Nephron (organoid): ENCODE data around the gene MAD1L1.
"Not testable (repeated sequence)": the region's sequence is repeated elsewhere in the genome, so short reads cannot be mapped to it uniquely, and the experiment has no call there.

Experiments
- H3K27ac Mint-ChIP-seq, 3 experiments: 2 replicates each; pipeline ENCODE4 v1.8.0; 2020; ENCODE audit warnings: mixed read lengths in 3 of 3, mild to moderate bottlenecking in 2 of 3, moderate library complexity in 1 of 3
- H3K27me3 Mint-ChIP-seq: 2 replicates; pipeline ENCODE4 v1.8.0; 2021; ENCODE audit warnings: low read depth, mild to moderate bottlenecking, moderate library complexity, mixed read lengths
- H3K36me3 Mint-ChIP-seq: 2 replicates; pipeline ENCODE4 v1.8.0; 2020; ENCODE audit warnings: low read depth, mixed read lengths
- H3K4me1 Mint-ChIP-seq: 2 replicates; pipeline ENCODE4 v1.8.0; 2020; ENCODE audit warnings: mixed read lengths
- H3K4me3 Mint-ChIP-seq, 3 experiments: 2 replicates each; pipeline ENCODE4 v1.8.0; 2020; ENCODE audit warnings: mild to moderate bottlenecking in 3 of 3, mixed read lengths in 3 of 3, moderate library complexity in 2 of 3
- H3K9me3 Mint-ChIP-seq: 2 replicates; pipeline ENCODE4 v1.8.0; 2020; ENCODE audit warnings: mixed read lengths
- TF ChIP-seq, protein P1 (sequence below), 3 experiments: fragments of 200-600 bp; sonication (generic); IDR thresholded peaks; one replicate each; pipeline ENCODE4 v1.5.0; 2021; ENCODE audit warnings: antibody characterized with exemption in 3 of 3; ENCODE audit not compliant: unreplicated experiment in 3 of 3

The MAD1L1 gene

DNA sequence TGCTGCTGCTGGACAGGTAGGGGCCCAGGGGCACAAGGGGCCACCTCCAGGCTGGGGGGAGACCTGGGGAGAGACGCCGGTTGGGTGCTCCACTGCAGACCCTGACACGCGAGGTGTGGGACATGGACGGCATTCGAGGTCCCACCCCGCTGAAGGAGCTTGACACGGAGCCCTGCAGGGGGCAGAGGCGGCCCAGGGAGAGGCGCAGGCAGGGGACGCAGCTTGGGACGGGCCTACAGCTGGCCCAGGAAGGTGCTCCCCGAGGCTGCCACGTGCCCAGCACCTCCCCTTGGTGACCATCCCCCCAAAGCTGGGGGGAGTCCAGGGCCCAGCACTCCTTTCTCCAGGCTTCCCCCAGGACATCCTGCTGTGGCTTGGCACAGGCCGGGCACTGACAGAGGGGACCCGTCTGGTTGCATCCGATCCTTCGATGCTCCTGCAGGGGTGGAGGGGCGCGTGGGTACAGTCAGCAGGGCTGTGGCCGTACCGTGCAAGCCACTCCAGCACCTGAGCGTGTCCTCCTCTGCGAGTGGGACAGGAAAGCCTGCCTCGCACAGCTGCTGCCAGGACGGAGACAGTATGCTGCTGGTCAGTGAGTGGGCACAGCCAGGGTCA, 388.3 kb downstream of the MAD1L1 start:
- Mint-ChIP-seq H3K27me3 (peaks cover 18% of the 10 kb centered on the region), H3K4me3 (no peak overlapping the region), H3K27ac (no peak overlapping the region), H3K36me3 (no peaks in the 10 kb centered on the region), H3K9me3 (no peaks in the 10 kb centered on the region), H3K4me1 (peaks cover 22% of the 10 kb centered on the region)
- TF ChIP-seq, protein P1, sequence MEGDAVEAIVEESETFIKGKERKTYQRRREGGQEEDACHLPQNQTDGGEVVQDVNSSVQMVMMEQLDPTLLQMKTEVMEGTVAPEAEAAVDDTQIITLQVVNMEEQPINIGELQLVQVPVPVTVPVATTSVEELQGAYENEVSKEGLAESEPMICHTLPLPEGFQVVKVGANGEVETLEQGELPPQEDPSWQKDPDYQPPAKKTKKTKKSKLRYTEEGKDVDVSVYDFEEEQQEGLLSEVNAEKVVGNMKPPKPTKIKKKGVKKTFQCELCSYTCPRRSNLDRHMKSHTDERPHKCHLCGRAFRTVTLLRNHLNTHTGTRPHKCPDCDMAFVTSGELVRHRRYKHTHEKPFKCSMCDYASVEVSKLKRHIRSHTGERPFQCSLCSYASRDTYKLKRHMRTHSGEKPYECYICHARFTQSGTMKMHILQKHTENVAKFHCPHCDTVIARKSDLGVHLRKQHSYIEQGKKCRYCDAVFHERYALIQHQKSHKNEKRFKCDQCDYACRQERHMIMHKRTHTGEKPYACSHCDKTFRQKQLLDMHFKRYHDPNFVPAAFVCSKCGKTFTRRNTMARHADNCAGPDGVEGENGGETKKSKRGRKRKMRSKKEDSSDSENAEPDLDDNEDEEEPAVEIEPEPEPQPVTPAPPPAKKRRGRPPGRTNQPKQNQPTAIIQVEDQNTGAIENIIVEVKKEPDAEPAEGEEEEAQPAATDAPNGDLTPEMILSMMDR (IDR thresholded peaks at IDR 0.05; ENCODE audit: unreplicated experiment in 3 of 3) = no peak

DNA sequence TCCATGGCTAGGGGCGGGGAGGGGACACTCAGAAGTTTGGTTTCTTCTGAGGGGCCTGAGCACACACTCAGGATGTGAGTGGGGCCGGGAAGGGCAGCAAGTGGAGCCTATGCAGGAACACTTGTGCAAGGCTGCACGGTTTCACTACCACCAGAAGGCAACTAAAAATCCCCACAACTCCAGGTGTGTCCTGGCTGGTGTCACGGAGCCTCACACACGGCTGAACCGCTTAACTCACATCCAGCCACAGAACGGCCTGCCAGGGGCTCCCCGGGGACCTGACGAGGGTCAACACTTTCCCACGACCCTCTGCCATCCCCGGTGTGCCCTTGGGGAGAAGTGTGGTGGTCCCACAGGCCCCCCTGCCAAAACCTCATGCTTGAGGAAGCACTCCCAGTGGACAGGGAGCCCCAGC, 388.8 kb downstream of the MAD1L1 start:
- H3K27me3 Mint-ChIP-seq = peaks cover 17% of the 10 kb centered on the region
- no peak overlapping the region for H3K4me3 Mint-ChIP-seq
- TF ChIP-seq, protein P1 (IDR thresholded peaks at IDR 0.05; ENCODE audit: unreplicated experiment in 3 of 3) = no peak

DNA sequence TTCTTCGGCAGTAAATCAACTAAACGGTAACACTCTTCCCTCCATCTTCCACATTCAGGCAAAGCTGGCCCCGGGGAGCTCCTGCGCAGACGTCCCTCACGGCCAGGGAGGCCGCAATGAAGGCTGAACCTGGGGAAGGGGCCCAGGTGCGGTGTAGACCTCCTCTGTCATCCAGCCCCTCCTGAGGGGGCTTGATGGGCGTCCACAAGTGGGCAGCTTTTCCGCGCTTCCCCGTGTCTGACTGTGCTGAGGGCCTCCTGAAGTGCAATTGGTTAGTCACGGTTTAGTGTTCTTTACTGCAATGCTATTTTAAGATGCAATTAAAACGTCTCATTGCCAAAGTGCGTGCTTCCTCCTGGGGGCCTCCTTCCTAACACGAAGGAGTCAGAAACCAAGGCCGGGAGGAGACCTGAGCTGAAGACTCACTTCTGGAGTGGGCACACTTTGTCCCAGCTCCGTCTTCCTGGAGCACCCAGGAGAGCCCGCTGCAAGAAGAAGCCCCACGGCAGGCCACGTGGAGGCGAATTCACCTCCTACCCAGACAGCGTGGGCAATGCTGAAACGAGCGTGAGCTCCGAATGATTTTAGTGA, 389.4 kb downstream of the MAD1L1 start:
- H3K4me1 Mint-ChIP-seq = peaks cover 22% of the 10 kb centered on the region
- peaks cover 12% of the 10 kb centered on the region for H3K27me3 Mint-ChIP-seq
- H3K4me3 Mint-ChIP-seq = peak overlapping the region in 2 of 3 experiments; percentile 38 to 63
- H3K36me3 Mint-ChIP-seq = no peaks in the 10 kb centered on the region
- no peaks in the 10 kb centered on the region for H3K9me3 Mint-ChIP-seq
- peak overlapping the region; percentile 71 to 89 (median 87) for H3K27ac Mint-ChIP-seq
- TF ChIP-seq, protein P1 (IDR thresholded peaks at IDR 0.05; ENCODE audit: unreplicated experiment in 3 of 3) = no peak

More for the DNA sequence above, 388.8 kb downstream of the MAD1L1 start:
- no peaks in the 10 kb centered on the region for H3K36me3 Mint-ChIP-seq
- no peaks in the 10 kb centered on the region for H3K9me3 Mint-ChIP-seq
- peak overlapping the region in 2 of 3 experiments; percentile 71 to 89 for H3K27ac Mint-ChIP-seq
- H3K4me1 Mint-ChIP-seq = peaks cover 22% of the 10 kb centered on the region

DNA sequence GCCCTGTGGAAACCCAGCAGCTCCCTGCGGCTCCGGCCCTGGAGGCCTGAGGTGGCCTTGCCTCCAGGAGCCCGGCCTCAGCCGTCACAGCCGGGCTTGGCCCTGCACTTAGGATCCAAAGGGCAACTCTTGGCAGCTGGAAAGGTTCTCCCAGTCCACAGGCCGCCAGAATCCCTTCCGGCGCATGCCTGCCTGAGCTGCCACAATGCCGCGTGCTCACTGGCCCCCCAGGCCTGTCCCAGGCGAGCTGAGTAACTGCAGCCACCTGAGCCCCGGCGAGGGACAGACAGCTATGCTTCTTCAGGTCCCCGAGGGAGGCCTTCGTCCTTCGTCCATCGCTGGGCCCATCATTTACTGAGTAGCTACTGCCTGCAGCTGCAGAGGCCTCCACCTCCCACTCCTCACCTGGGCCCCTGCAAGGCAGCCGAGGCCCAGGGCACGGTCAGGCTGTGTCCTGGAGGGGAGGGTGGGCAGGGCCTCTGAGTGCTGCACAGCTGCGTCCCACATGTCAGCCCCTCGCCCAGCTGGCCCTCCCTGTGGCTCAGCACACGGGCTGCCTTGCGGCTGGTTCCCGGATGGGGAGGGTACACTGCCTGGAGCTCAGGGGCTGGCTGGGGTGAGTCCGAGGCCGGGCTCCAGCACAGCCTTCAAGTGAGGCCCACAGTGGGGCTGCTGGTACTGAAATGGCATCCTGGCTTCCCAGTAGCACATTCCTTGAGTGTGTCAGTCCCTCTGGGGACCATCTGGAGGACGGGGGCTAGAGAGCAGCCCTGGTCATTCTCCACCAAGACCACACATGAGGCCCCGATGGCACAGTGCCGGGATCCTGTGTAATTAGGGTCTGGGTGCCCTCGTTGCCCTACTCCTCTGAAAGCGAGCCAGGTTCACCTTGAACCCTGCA, 390.2 kb downstream of the MAD1L1 start:
- H3K27ac Mint-ChIP-seq = peak overlapping the region; percentile 71 to 89 (median 87)
- no peak overlapping the region for H3K4me3 Mint-ChIP-seq
- TF ChIP-seq, protein P1 (IDR thresholded peaks at IDR 0.05; ENCODE audit: unreplicated experiment in 3 of 3) = peak in 2 of 3 experiments; percentile 12 to 41
- no peaks in the 10 kb centered on the region for H3K9me3 Mint-ChIP-seq
- H3K27me3 Mint-ChIP-seq = peaks cover 12% of the 10 kb centered on the region
- H3K4me1 Mint-ChIP-seq = peaks cover 30% of the 10 kb centered on the region
- H3K36me3 Mint-ChIP-seq = peaks cover 3% of the 10 kb centered on the region

DNA sequence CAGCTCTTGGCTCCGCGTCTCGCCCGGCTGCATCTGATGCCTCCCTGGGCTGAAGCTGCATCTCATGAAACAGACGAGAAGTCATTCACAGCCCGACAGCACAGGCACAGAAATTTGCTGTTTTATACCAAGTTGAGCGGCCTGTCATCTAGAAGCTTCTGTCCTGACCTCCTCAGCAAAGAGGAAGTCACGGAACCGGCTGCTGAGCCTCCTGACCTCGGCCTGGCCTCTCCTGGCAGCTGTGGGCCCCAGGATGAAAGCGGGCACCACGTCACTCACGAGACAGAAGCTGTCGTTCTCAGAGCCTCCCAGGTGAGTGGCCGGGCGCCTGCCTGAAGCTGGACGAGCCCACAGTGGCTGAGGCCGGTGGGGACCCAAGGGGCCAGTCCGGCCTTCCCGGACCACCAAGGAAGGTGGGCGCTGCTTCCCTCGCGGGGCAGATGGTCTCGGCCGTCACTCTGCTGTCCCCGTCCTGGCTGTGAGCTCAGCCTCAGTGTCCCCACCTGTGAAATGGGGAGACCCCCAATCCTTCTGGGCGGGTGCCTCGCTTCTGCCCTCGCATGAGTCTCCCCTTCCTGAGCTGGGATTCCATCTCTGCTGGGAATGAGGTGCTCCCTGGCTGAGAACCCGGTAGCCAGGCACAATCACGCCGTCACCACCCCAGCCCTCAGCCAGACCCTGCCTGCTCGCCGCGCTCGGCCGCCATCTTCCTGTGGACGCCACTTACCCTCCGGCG, 391.3 kb downstream of the MAD1L1 start:
- H3K9me3 Mint-ChIP-seq, H3K4me3 Mint-ChIP-seq, H3K27ac Mint-ChIP-seq, H3K36me3 Mint-ChIP-seq: not testable (repeated sequence)
- peaks cover 27% of the 10 kb centered on the region for H3K4me1 Mint-ChIP-seq
- peaks cover 12% of the 10 kb centered on the region for H3K27me3 Mint-ChIP-seq

DNA sequence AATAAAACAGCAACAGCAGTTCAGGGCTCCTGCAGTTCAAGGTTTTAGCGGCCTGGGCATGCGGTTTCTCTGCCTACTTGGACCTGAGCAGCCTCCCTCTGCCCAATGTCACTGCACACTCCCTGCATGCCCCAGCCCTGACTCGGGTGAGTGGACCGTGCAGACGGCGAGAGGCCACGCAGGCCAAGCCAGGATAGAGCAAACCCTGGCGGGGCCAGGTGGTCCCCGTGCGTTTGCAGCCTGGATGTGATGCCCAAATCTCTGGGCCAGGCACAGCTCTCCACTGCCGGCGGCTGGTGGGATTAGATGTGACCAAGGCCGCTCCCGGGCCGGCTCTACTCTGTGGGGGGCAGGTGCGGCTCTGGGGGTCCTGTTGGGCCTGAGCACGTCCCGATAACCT, 392.0 kb downstream of the MAD1L1 start:
- not testable (repeated sequence) for H3K9me3 Mint-ChIP-seq, H3K27ac Mint-ChIP-seq, H3K4me3 Mint-ChIP-seq
- H3K4me1 Mint-ChIP-seq = peaks cover 27% of the 10 kb centered on the region
- peaks cover 12% of the 10 kb centered on the region for H3K27me3 Mint-ChIP-seq
- H3K36me3 Mint-ChIP-seq = peaks cover 11% of the 10 kb centered on the region
